Keratinocyte (primary cell): ENCODE results near the gene SARS2. TPM values are rescaled to one million over a fixed set of nuclear protein-coding genes. Genes with fewer than 3 reads are reported as not detected.

Experiments used
- DNase-seq: peaks from one replicate; pipeline ENCODE4 v3.0.0-alpha.2; 2011; ENCODE audit warnings: low read depth, missing footprints, low spot score
- FAIRE-seq: peaks from 2 replicates; lab custom pipeline; 2011; peaks lifted over from hg19 to GRCh38; lab: Jason Lieb, UNC
- H2AFZ ChIP-seq: 2 replicates; pipeline ENCODE4 v1.6.0; 2012; ENCODE audit warnings: low read length, control low read depth, inconsistent platforms; ENCODE audit not compliant: control insufficient read depth
- H3K27ac ChIP-seq: 2 replicates; pipeline ENCODE4 v1.5.1; 2011; ENCODE audit warnings: low read length; ENCODE audit not compliant: control insufficient read depth, insufficient read depth
- H3K27me3 ChIP-seq: 3 replicates; pipeline ENCODE4 v1.6.0; 2011; ENCODE audit warnings: low read length; ENCODE audit not compliant: control insufficient read depth, insufficient read depth; ENCODE audit errors: extremely low read depth
- H3K36me3 ChIP-seq, 2 experiments: 2 replicates in 1 of 2; 3 replicates in 1 of 2; pipeline ENCODE4 v1.5.1; 2011; ENCODE audit warnings: low read length in 2 of 2, mild to moderate bottlenecking in 1 of 2; ENCODE audit not compliant: control insufficient read depth in 2 of 2, insufficient read depth in 2 of 2; ENCODE audit errors: extremely low read depth in 1 of 2
- H3K4me1 ChIP-seq: 3 replicates; pipeline ENCODE4 v1.5.1; 2011; ENCODE audit warnings: low read length; ENCODE audit not compliant: control insufficient read depth, insufficient read depth; ENCODE audit errors: extremely low read depth
- H3K4me2 ChIP-seq: 3 replicates; pipeline ENCODE4 v1.6.0; 2011; ENCODE audit warnings: low read depth, low read length; ENCODE audit not compliant: control insufficient read depth, insufficient read depth; ENCODE audit errors: extremely low read depth
- H3K4me3 ChIP-seq, 3 experiments: fragments of 200-600 bp in 1 of 3; sonication (generic) in 1 of 3; 2 replicates in 2 of 3; 3 replicates in 1 of 3; pipeline ENCODE4 v1.5.1; 2011 to 2016; ENCODE audit warnings: low read length in 3 of 3, mild to moderate bottlenecking in 3 of 3, control low read depth in 2 of 3, inconsistent platforms in 1 of 3, low read depth in 1 of 3, mixed read lengths in 1 of 3, mixed run types in 1 of 3, moderate library complexity in 1 of 3; ENCODE audit not compliant: control insufficient read depth in 2 of 3, insufficient read depth in 2 of 3; ENCODE audit errors: extremely low read depth in 1 of 3
- H3K79me2 ChIP-seq: 2 replicates; pipeline ENCODE4 v1.6.0; 2012; ENCODE audit warnings: low read length; ENCODE audit not compliant: control insufficient read depth, insufficient read depth
- H3K9ac ChIP-seq: 3 replicates; pipeline ENCODE4 v1.6.0; 2011; ENCODE audit warnings: low read length; ENCODE audit not compliant: control insufficient read depth, insufficient read depth; ENCODE audit errors: extremely low read depth
- H3K9me1 ChIP-seq: 3 replicates; pipeline ENCODE4 v1.6.0; 2011; ENCODE audit warnings: low read length; ENCODE audit not compliant: control insufficient read depth, insufficient read depth; ENCODE audit errors: extremely low read depth
- H3K9me3 ChIP-seq: 2 replicates; pipeline ENCODE4 v1.5.1; 2012; ENCODE audit warnings: low read depth, low read length; ENCODE audit not compliant: control insufficient read depth
- H4K20me1 ChIP-seq: 3 replicates; pipeline ENCODE4 v1.6.0; 2011; ENCODE audit warnings: low read length; ENCODE audit not compliant: control insufficient read depth, insufficient read depth; ENCODE audit errors: extremely low read depth
- CTCF ChIP-seq, 3 experiments: IDR thresholded peaks in 1 of 3; conservative IDR thresholded peaks in 1 of 3; optimal IDR thresholded peaks in 1 of 3; 2 replicates in 2 of 3; 3 replicates in 1 of 3; pipeline versions ENCODE3 to v1.5.1; 2011; ENCODE audit warnings: low read length in 3 of 3, mild to moderate bottlenecking in 3 of 3, moderate library complexity in 2 of 3, control low read depth in 1 of 3, inconsistent platforms in 1 of 3; ENCODE audit not compliant: insufficient read depth in 2 of 3; ENCODE audit errors: extremely low read depth in 1 of 3
- EZH2 ChIP-seq: IDR thresholded peaks from one replicate; pipeline ENCODE4 v1.6.1; 2012; ENCODE audit warnings: inconsistent platforms, mild to moderate bottlenecking, low read length, moderate library complexity
- dilution Hi-C: fragments of 300-500 bp; cut with MboI; formaldehyde crosslinking; loops from one replicate; pipeline ENCODE4 v1.7.0; 2020; ENCODE audit warnings: low sequenced_read_pairs; ENCODE audit not compliant: extremely low pct_ligation_motif_present
- polyA plus RNA-seq, 5 experiments: library from polyadenylated mRNA; depleted of rRNA in 3 of 5; stranded (reverse) in 3 of 5; stranded (forward) in 1 of 5; unstranded in 1 of 5; fragments of >200 nt; gene quantifications; 1 replicate in 1 of 5; 2 replicates in 3 of 5; 3 replicates in 1 of 5; pipeline versions ENCODE4 v1.2.1 to v1.2.3, GENCODE V29; 2011 to 2012; ENCODE audit warnings: missing spikeins in 2 of 5, low read depth in 1 of 5, low replicate concordance in 1 of 5

The SARS2 gene
- polyA plus RNA-seq, 1 donor (not counting 4 experiments of a cell fraction or from before 2014, with no cell fraction given) = 13.9 TPM

- TF ChIP-seq EZH2 (no peak), CTCF (optimal IDR thresholded peaks at IDR 0.05 in 1 of 3, IDR thresholded peaks at IDR 0.05 in 1 of 3, conservative IDR thresholded peaks at IDR 0.05 in 1 of 3; ENCODE audit: extremely low read depth in 1 of 3, insufficient read depth in 2 of 3, low read length in 3 of 3) (no peak)
Observed at GRCh38 chr19:38951187-38951586, 20.6 kb upstream of the SARS2 start.

GRCh38 chr19:38949580-38950367 lies 19.2 kb upstream of the SARS2 start:
- Histone ChIP-seq H3K4me1 (peaks cover 3% of the 10 kb centered on the region), H3K4me3 (peak overlapping the region in 1 of 3 experiments; percentile 21), H3K9me3 (no peaks in the 10 kb centered on the region), H4K20me1 (no peaks in the 10 kb centered on the region), H3K79me2 (no peaks in the 10 kb centered on the region), H3K4me2 (peak overlapping the region; percentile 58), H3K36me3 (peaks cover 0 to 2% of the 10 kb centered on the region in 2 experiments), H3K9me1 (no peaks in the 10 kb centered on the region), H2AFZ (peak overlapping the region; percentile 53), H3K9ac (no peak overlapping the region), H3K27me3 (no peaks in the 10 kb centered on the region), H3K27ac (no peak overlapping the region)
- no peak for TF ChIP-seq EZH2
- no peak for TF ChIP-seq CTCF (optimal IDR thresholded peaks at IDR 0.05 in 1 of 3, IDR thresholded peaks at IDR 0.05 in 1 of 3, conservative IDR thresholded peaks at IDR 0.05 in 1 of 3; ENCODE audit: extremely low read depth in 1 of 3, insufficient read depth in 2 of 3, low read length in 3 of 3)
- FAIRE-seq = no peak
- dilution Hi-C loops = no loop called here
- no peak for DNase-seq

More at GRCh38 chr19:38951187-38951586, 20.6 kb upstream of the SARS2 start:
- H3K4me2 ChIP-seq = no peak overlapping the region
- no peak overlapping the region for H3K27ac ChIP-seq
- dilution Hi-C loops = no loop called here
- peaks cover 0 to 2% of the 10 kb centered on the region in 2 experiments for H3K36me3 ChIP-seq
- H3K4me1 ChIP-seq = peaks cover 3% of the 10 kb centered on the region
- H3K9me3 ChIP-seq = no peaks in the 10 kb centered on the region
- FAIRE-seq (no peak), DNase-seq (no peak)
- H3K9me1 ChIP-seq = no peaks in the 10 kb centered on the region
- no peaks in the 10 kb centered on the region for H3K27me3 ChIP-seq
- H3K9ac ChIP-seq = no peak overlapping the region
- H3K4me3 ChIP-seq = no peak overlapping the region
- no peak overlapping the region for H2AFZ ChIP-seq
- no peaks in the 10 kb centered on the region for H3K79me2 ChIP-seq
- no peaks in the 10 kb centered on the region for H4K20me1 ChIP-seq
